ENCODE measurements around the gene MARCKSL1.

- TF ChIP-seq EZH2phosphoT487 (IDR thresholded peaks at IDR 0.05; ENCODE audit: insufficient read depth, low read depth) = no peak
- no peak for TF ChIP-seq EZH2 (IDR thresholded peaks at IDR 0.05; ENCODE audit: insufficient read depth, poor library complexity, severe bottlenecking)
Measured at GRCh38 chr1:32336963-32337675, 1.1 kb upstream of the MARCKSL1 start.

Data from GM23248 (cell line).